Liver (tissue), 9 donors: ENCODE measurements around the gene IRAK3. TPM values are rescaled to one million over a fixed set of nuclear protein-coding genes. Genes with fewer than 3 reads are reported as not detected.
"Not testable (repeated sequence)": the region's sequence is repeated elsewhere in the genome, so short reads cannot be mapped to it uniquely, and the experiment has no call there.

Experiments used
- DNase-seq: peaks from one replicate; pipeline ENCODE4 v3.0.0-alpha.2; 2017; ENCODE audit warnings: low spot score
- H3K27ac ChIP-seq, 2 donors: one replicate each; pipeline ENCODE4 v1.7.0; 2013; ENCODE audit warnings: inconsistent platforms in 2 of 2, low read length in 2 of 2, control low read depth in 1 of 2, low read depth in 1 of 2, mild to moderate bottlenecking in 1 of 2
- H3K27me3 ChIP-seq, 4 donors: one replicate each; pipeline versions ENCODE4 v1.6.1 to v1.7.0; 2013; ENCODE audit warnings: low read length in 3 of 4, inconsistent platforms in 1 of 4, mild to moderate bottlenecking in 1 of 4, moderate library complexity in 1 of 4; ENCODE audit not compliant: control insufficient read depth in 4 of 4, insufficient read depth in 4 of 4
- H3K36me3 ChIP-seq, 4 donors: one replicate each; pipeline versions ENCODE4 v1.6.1 to v1.7.0; 2013; ENCODE audit warnings: low read length in 3 of 4, mild to moderate bottlenecking in 3 of 4, low read depth in 1 of 4, moderate library complexity in 1 of 4; ENCODE audit not compliant: control insufficient read depth in 4 of 4, insufficient read depth in 3 of 4
- H3K4me1 ChIP-seq, 4 donors: one replicate each; pipeline versions ENCODE4 v1.6.1 to v1.7.0; 2013; ENCODE audit warnings: low read length in 3 of 4, mild to moderate bottlenecking in 3 of 4, moderate library complexity in 1 of 4; ENCODE audit not compliant: control insufficient read depth in 4 of 4, insufficient read depth in 4 of 4
- H3K4me3 ChIP-seq, 3 donors: one replicate each; pipeline versions ENCODE4 v1.6.1 to v1.7.0; 2013; ENCODE audit warnings: low read length in 3 of 3, control low read depth in 1 of 3, low read depth in 1 of 3, mild to moderate bottlenecking in 1 of 3
- H3K9ac ChIP-seq, 2 donors: one replicate each; pipeline ENCODE4 v1.7.0; 2013; ENCODE audit warnings: low read length in 2 of 2, mild to moderate bottlenecking in 2 of 2, moderate library complexity in 2 of 2, control low read depth in 1 of 2, low read depth in 1 of 2
- H3K9me3 ChIP-seq, 4 donors: one replicate each; pipeline versions ENCODE4 v1.6.1 to v1.7.0; 2013; ENCODE audit warnings: low read length in 3 of 4; ENCODE audit not compliant: control insufficient read depth in 4 of 4
- ATF3 ChIP-seq: IDR thresholded peaks from 2 replicates; pipeline ENCODE4 v1.6.1; 2016; ENCODE audit warnings: antibody characterized with exemption
- CTCF ChIP-seq: fragments of 150-350 bp; IDR thresholded peaks from 2 replicates; pipeline ENCODE4 v1.5.1; 2017; ENCODE audit warnings: improper control_type of control experiment, low read depth, low read length; ENCODE audit not compliant: missing input control
- EGR1 ChIP-seq, 2 donors: IDR thresholded peaks; 2 replicates each; pipeline ENCODE4 v1.6.1; 2016 to 2018; ENCODE audit warnings: antibody characterized with exemption in 2 of 2, low read depth in 2 of 2
- FOXA1 ChIP-seq: IDR thresholded peaks from 2 replicates; pipeline ENCODE4 v1.6.1; 2016; ENCODE audit warnings: antibody characterized with exemption
- FOXA2 ChIP-seq: IDR thresholded peaks from 2 replicates; pipeline ENCODE4 v1.6.1; 2016; ENCODE audit warnings: antibody characterized with exemption
- HNF4G ChIP-seq: IDR thresholded peaks from 2 replicates; pipeline ENCODE4 v1.6.1; 2016; ENCODE audit warnings: antibody characterized with exemption
- JUND ChIP-seq, 2 donors: IDR thresholded peaks; 2 replicates each; pipeline ENCODE4 v1.6.1; 2016; ENCODE audit warnings: antibody characterized with exemption in 2 of 2
- MAX ChIP-seq: IDR thresholded peaks from 2 replicates; pipeline ENCODE4 v1.6.1; 2016; ENCODE audit warnings: antibody characterized with exemption
- RAD21 ChIP-seq, 2 donors: IDR thresholded peaks; 2 replicates each; pipeline ENCODE4 v1.6.1; 2016; ENCODE audit warnings: antibody characterized with exemption in 2 of 2, mild to moderate bottlenecking in 2 of 2
- REST ChIP-seq: IDR thresholded peaks from 2 replicates; pipeline ENCODE4 v1.6.1; 2016; ENCODE audit warnings: antibody characterized with exemption, mild to moderate bottlenecking
- SP1 ChIP-seq: IDR thresholded peaks from 2 replicates; pipeline ENCODE4 v1.6.1; 2018; ENCODE audit warnings: antibody characterized with exemption, mild to moderate bottlenecking
- YY1 ChIP-seq: IDR thresholded peaks from 2 replicates; pipeline ENCODE4 v1.6.1; 2016; ENCODE audit warnings: antibody characterized with exemption, mild to moderate bottlenecking
- ZBTB33 ChIP-seq: IDR thresholded peaks from 2 replicates; pipeline ENCODE4 v1.6.1; 2016; ENCODE audit warnings: antibody characterized with exemption
- WGBS: extraction: QIAGEN DNeasy Blood & Tissue Kit; methylation state at CpG from one replicate; pipeline ENCODE4 v1.1.7; 2013; 5-methylcytosine and 5-hydroxymethylcytosine counted together
- polyA plus RNA-seq, 2 donors: library from polyadenylated mRNA; stranded (reverse) in 1 of 2; unstranded in 1 of 2; fragments of 200-250 nt in 1 of 2; fragments of >200 nt in 1 of 2; fragmentation: Nextera tagmentation in 1 of 2; extraction: Ambion mirVana in 1 of 2; gene quantifications; one replicate each; pipeline versions ENCODE4 v1.2.1 to v1.2.3, GENCODE V29; 2013 to 2015
- total RNA-seq, 2 donors: library from RNA; depleted of rRNA; stranded (reverse); fragments of >200 nt; gene quantifications; one replicate each; pipeline ENCODE4 v1.2.3, GENCODE V29; 2014
- donor health status: healthy.
- donor health status: healthy.
- donor health status: healthy.
- donor health status: healthy.
- donor health status: healthy.

Gene IRAK3
- total and polyA plus RNA-seq, 4 donors: 1.1 to 8.6 (median 3.5) TPM

- WGBS: 95% methylated on average over 3 of the region's 3 CpGs
- no peaks in the 10 kb centered on the region for H3K27me3 ChIP-seq
- no peak overlapping the region for H3K27ac ChIP-seq
- peaks cover 0 to 3% (median 0%) of the 10 kb centered on the region in 4 donors for H3K9me3 ChIP-seq
- peak overlapping the region in 1 of 3 donors; percentile 99 for H3K4me3 ChIP-seq
- TF ChIP-seq JUND (IDR thresholded peaks at IDR 0.05): no peak
- peaks cover 2 to 12% (median 7%) of the 10 kb centered on the region in 4 donors for H3K4me1 ChIP-seq
- no peak overlapping the region for H3K9ac ChIP-seq
- no peaks in the 10 kb centered on the region for H3K36me3 ChIP-seq
- no peak for DNase-seq
Measured at GRCh38 chr12:66170606-66171005, 18.4 kb upstream of the IRAK3 start.

GRCh38 chr12:66174391-66175325 is 14.4 kb upstream of the IRAK3 start:
- not testable (repeated sequence) for DNase-seq, H3K36me3 ChIP-seq, H3K9ac ChIP-seq, H3K27ac ChIP-seq, H3K9me3 ChIP-seq, H3K4me1 ChIP-seq, H3K4me3 ChIP-seq, H3K27me3 ChIP-seq
- 95% methylated on average over 51 of the region's 54 CpGs for WGBS

- WGBS: 45% methylated on average over 1 of the region's 1 CpG
- Histone ChIP-seq H3K27me3 (no peaks in the 10 kb centered on the region), H3K4me1 (no peaks in the 10 kb centered on the region), H3K4me3 (no peak overlapping the region), H3K36me3 (no peaks in the 10 kb centered on the region), H3K27ac (no peak overlapping the region), H3K9ac (no peak overlapping the region), H3K9me3 (peaks cover 0 to 3% (median 0%) of the 10 kb centered on the region in 4 donors)
- DNase-seq: no peak
- TF ChIP-seq MAX (no peak), YY1 (no peak), JUND (IDR thresholded peaks at IDR 0.05) (no peak), RAD21 (IDR thresholded peaks at IDR 0.05) (no peak), SP1 (no peak), CTCF (no peak), HNF4G (no peak)
Measured at GRCh38 chr12:66176105-66176900, 12.7 kb upstream of the IRAK3 start.

GRCh38 chr12:66182956-66183355 is 6.1 kb upstream of the IRAK3 start:
- H3K27ac ChIP-seq: no peak overlapping the region
- no peaks in the 10 kb centered on the region for H3K36me3 ChIP-seq
- no peak for DNase-seq
- H3K9ac ChIP-seq: no peak overlapping the region
- no peaks in the 10 kb centered on the region for H3K4me1 ChIP-seq
- H3K27me3 ChIP-seq: peaks cover 0 to 6% (median 0%) of the 10 kb centered on the region in 4 donors
- H3K9me3 ChIP-seq: peaks cover 0 to 2% (median 0%) of the 10 kb centered on the region in 4 donors
- H3K4me3 ChIP-seq: no peak overlapping the region
- 72% methylated on average over 3 of the region's 3 CpGs for WGBS
- TF ChIP-seq YY1 (no peak), HNF4G (no peak), ATF3 (no peak), REST (no peak), FOXA2 (no peak), ZBTB33 (no peak), EGR1 (IDR thresholded peaks at IDR 0.05; ENCODE audit: low read depth in 2 of 2) (no peak), FOXA1 (no peak)
